Vagina (tissue), 1 donor: ENCODE measurements around the gene CD164L2. TPM values are rescaled to one million over a fixed set of nuclear protein-coding genes. Genes with fewer than 3 reads are reported as not detected.

Experiments
- total RNA-seq: library from RNA; depleted of rRNA; stranded (reverse); fragments of >200 nt; gene quantifications from one replicate; pipeline ENCODE4 v1.2.3, GENCODE V29; 2016

CD164L2 gene
- total RNA-seq, 1 donor from 2014 or later: 7.6 TPM

Other genes starting within 250 kb of the CD164L2 start
- 10.6 TPM for gene SLC9A1, start 228.2 kb downstream of the CD164L2 start, total RNA-seq
- gene WDTC1, start 148.7 kb downstream of the CD164L2 start, total RNA-seq: 28.2 TPM
- 30.7 TPM for gene TMEM222, start 61.2 kb downstream of the CD164L2 start, total RNA-seq
- gene SYTL1, start 41.3 kb downstream of the CD164L2 start, total RNA-seq: 56.2 TPM
- 149 TPM for gene MAP3K6, start 16.4 kb downstream of the CD164L2 start, total RNA-seq
- 1.7 TPM for gene FCN3, start 8.5 kb downstream of the CD164L2 start, total RNA-seq
- gene GPR3, start 9.3 kb upstream of the CD164L2 start, total RNA-seq: 0.74 TPM
- gene WASF2, start 106.8 kb upstream of the CD164L2 start, total RNA-seq: 58.9 TPM
- 62.4 TPM for gene AHDC1, start 220.8 kb upstream of the CD164L2 start, total RNA-seq